Limb (tissue), 2 donors: Measurements from ENCODE around the gene PKD2L1.

Source experiments
- DNase-seq, 2 donors: peaks; one replicate each; pipeline ENCODE4 v3.0.0-alpha.2; 2016; ENCODE audit errors: extremely low spot score in 2 of 2

Gene PKD2L1

DNA sequence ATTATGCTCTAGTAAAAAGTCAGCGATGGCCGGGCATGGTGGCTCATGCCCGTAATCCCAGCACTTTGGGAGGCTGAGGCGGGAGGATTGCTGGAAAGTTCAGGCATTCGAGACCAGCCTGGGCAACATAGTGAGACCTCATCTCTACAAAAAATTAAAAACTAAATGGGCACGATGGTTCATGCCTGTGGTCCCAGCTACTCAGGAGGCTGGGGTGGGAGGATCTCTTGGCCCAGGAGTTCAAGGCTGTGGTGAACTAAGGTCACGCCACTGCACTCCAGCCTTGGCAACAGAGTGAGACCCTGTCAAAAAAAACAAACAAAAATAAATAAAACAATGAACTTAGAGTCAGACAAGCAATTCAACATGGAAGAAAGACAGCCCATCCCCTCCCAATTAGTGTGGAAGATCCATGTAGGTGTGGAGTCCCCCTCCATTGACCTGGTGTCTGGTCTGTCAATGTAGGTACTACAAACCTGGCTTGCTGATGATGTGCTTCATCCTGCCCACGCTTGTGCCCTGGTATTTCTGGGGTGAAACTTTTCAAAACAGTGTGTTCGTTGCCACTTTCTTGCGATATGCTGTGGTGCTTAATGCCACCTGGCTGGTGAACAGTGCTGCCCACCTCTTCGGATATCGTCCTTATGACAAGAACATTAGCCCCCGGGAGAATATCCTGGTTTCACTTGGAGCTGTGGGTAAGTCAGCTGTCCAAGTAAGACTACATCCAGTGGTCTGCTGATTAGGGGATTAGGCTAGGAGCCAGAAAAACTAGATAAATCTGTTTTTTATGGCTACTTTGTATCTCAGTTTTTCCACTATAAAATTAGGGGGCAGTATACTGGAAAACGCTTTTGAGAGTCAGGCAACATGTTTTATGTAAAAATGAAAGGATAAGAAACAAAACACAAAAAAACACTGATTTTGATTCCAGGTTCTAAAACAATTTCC is 26.3 kb upstream of the PKD2L1 start:
- DNase-seq = no peak

DNA sequence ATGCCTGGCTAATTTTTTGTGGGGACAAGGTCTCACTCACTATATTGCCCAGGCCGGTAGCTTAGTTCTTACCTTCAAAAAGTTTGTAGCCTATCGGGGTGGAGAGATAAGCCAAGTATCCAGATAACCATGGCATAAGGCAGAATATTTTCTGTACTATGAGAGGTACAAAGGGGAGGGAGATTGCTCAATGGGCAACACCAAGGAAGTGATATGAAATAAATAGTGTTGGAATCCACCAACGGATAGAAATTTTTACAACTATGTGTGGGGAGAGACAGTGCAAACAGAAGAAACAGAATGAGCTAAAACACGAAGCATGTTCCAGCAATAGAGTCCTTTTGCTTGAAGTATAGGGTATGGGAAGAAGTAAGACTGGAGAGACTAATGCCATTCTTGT is 25.1 kb upstream of the PKD2L1 start:
- DNase-seq = no peak

DNA sequence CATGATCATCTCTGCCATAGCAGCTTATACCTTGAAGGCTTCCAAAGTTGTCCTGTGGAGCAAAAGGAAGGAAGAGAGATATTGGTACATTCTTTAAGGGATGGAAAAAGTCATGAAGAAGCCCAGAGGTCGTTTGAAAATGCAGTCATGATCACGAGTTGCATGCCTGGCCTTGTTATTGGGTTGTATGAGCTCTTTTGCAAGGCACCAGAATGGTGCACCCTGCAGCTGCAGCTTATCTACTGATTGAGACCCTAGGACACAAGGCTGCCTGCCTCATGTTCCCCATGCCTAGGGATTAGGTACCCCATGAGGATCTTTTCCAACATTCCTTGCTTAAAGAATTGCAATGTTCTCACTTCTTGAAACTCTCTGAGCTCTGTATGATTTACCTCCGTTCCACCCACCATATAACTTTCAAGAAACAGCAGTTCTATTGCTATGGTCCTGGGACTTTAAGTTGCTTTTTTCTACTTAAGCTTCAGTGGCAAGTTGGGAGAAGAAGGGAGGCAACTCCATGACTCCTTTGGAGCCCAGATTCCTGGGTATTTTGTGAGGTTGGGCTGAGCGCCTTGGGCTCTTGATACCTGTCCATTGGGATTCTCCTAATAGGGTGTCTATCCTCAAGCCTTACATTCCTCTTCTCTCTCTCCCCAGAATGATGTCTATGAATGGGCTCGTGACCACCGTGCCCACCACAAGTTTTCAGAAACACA is 23.9 kb upstream of the PKD2L1 start:
- DNase-seq = no peak

DNA sequence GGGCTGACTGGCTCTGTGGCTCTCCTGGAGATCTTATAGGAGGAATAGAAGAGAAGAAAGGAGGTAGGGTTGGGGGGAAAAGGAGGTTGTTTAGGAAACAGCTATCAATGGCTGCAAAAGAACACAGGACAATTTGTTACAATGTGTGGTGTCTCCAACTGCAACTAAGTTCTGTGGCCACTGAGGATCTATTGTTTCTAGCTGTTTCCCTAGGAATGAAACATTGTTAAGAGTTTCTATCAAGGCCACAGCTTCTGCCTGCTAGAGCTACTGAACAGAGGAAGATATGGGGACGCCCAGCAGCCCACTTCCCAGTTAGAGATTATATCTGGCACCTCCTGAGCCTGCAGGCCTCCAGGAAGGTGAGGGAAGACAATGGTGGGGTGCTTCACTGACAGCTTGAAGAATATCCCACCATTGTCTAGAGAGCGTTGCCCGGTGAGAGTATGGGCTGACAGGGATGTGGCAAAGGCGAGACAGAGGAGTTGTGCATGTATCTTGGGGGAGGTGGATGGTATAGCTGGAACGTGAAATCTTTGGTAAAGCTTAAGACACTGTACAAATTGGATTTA is 21.0 kb upstream of the PKD2L1 start:
- no peak for DNase-seq

DNA sequence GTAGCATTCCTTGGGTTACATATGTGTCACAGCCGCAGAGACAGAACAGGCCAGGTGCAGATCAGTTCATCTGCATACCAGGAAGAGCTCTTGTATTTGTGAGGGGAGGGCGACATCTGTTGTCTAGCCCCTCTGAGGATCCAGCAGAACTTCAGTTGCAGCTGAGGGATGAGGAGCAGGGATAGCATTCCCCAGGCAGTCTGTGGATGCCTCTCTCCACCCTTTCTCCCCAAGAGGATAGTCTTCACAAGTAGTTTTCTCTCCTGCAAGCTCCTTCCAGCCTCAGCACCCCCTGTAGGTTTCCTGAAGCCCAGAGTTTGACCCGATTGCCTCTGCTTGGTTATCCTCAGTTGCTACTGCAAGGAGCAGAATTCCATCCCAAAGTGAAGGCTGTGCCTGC is 19.6 kb upstream of the PKD2L1 start:
- no peak for DNase-seq

DNA sequence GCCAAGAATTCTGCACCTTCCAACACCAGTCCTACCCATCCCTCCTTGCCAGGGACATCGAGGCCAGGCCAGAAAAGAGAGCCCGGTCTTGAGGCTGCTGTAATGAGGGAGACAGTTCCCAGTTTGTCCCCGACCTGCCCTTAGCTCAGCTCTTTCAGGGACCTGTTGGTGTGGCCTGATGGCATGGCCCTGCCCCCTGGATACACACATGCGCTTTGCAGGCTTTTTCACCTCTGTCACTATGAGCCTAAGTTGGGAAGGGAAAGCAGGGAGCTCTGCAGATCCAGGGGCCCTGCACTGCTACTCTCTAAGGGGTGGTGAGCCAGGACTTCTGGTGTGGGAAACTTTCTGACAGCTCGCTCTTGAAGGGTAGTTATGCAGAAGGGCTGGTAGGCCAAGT is 19.1 kb upstream of the PKD2L1 start:
- no peak for DNase-seq

DNA sequence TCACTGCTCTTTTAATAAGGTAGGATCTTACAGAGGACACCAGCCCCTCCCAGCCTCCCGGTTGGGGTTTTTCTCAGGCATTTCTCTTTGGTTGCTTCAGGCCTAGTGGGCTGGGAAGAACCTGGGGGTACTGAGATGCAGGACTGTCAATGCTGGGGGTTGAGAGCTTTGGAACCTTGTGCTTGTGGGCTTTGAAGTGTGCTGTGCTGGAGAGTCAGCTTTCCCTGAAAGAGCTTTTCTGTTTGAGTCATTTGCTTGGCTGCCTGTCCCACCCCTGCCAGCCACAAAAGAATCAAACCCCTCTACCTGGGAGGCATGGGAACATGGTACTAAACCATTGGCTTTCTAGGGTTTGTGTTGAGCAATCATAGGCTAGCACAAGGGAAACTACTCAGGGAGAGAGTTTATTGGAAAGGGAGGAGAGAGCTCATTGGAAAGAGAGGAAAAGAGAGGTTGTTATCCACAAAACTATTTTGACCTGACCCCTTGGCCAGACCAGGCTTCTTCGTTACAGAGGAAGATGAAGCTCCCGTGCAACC is 18.4 kb upstream of the PKD2L1 start:
- no peak for DNase-seq

DNA sequence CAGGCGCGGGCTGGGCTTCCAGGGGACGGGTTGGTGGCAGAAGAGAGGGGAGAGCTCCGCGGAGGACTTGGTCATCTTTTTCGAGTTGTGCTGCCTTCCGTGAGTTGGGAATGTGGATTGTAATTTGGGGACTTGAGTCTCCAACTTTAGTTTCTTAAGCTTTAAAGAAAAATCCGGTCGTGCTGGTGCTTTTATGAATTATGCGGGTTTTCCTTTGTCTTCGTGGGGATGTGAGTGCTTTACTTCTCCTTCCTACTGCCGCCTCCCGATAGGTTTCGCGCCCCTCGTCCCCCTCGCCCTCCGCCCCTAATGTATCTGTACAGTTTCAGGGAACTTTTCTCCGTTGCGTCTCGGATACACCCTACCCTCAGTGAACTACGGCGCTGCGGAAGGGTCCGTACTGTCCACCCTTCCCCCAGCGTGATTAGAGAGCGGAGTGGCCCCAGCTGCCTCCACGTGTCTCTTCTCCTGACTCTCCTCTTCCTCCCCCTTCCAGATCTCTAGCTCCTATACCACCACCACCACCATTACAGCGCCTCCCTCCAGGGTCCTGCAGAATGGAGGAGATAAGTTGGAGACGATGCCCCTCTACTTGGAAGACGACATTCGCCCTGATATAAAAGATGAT is 17.7 kb upstream of the PKD2L1 start:
- peak; percentile 18 to 50 for DNase-seq

DNA sequence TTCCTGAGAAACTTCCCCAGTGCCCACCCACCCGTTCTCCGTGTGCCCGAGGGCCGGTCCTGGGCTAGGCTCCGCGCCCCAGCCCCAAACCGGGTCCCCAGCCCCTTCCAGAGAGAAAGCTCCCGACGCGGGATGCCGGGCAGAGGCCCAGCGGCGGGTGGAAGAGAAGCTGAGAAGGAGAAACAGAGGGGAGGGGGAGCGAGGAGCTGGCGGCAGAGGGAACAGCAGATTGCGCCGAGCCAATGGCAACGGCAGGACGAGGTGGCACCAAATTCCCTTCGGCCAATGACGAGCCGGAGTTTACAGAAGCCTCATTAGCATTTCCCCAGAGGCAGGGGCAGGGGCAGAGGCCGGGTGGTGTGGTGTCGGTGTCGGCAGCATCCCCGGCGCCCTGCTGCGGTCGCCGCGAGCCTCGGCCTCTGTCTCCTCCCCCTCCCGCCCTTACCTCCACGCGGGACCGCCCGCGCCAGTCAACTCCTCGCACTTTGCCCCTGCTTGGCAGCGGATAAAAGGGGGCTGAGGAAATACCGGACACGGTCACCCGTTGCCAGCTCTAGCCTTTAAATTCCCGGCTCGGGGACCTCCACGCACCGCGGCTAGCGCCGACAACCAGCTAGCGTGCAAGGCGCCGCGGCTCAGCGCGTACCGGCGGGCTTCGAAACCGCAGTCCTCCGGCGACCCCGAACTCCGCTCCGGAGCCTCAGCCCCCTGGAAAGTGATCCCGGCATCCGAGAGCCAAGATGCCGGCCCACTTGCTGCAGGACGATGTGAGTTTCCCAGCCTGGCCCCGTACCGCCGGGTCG is 16.9 kb upstream of the PKD2L1 start, which contains the start of gene SCD:
TSS of gene SCD (plus strand) at position 469 of the 803 bp plus-strand sequence. CDS start at position 741, 272 bp downstream.
- DNase-seq = peak; percentile 86 to 89

DNA sequence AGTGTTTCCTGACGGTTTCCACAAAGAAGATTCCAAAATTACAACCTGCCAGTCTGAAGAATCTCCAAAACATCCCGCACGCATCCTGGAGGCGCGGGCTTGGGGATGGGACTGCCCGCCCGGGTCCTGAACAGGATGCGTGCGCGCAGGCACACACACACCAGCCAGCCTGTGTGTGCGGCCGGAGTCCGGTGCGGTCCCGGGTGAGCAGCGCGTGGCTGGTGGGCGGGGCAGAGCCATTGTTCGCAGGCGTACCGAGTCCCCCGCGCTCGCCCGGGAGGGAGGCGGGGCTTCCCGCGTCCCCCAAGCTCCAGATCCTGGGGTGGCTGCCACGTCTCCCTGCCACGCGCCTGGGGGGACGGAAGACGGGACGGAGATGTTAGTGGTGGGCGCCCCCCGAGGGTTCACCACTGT is 16.3 kb upstream of the PKD2L1 start:
- DNase-seq = peak; percentile 40 to 88

DNA sequence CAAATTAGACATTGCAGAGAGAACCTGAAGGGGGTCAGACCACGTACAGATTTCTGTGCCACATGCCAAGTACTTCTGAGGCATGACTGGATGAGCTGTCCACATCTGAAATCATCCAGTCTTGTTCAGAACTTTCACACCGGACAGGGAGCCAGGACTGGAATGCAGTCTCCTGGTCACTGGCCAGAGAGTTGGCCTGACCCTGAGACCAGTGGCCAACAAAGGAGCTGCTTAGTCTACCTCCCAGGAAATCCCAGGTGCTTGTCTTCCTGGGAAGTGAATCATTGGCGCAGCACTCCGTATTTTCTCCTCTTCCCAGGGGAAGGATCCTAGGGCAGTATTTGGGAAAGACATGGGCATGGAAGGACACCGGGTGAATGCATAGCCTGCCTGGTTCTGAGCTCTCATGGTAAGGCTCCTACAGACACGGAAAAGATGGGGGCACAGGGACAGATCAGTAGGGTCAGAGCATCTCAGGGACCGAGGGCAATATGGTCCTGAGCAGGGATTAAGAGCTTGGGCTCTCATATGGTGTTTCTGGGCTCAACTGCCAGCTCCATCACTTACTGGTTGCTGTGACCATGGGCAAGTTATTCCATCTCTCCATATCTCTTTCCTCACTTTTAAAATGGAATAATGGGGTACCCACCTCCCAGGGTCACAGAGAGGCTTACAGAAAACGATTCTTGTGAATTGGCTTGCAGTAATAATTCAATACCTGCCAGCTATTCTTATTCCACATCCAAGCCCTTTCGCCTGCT is 15.7 kb upstream of the PKD2L1 start:
- no peak for DNase-seq

DNA sequence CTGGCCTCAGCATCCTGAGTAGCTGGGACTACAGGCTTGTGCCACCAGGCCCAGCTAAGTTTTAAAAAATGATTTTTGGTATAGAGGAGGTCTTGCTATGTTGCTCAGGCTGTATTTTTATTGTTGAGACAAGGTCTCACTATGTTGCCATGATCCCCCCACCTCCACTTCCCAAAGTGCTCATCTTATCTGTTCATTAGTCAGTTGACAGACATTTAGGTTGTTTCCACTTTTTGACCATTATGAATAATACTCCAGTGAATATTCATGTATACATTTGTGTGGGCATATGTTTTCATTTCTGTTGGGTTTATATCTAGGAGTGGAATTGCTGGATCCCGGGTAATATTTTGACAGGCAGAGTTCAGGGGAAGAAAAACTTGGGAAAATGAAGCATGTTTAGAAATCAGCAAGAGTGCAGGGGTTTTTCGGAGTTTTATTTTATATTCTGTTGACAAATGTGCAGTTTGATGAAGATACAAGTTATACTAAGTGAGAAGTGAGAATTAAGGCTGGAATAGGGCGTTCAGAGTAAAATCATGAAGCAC is 14.3 kb upstream of the PKD2L1 start:
- no peak for DNase-seq

DNA sequence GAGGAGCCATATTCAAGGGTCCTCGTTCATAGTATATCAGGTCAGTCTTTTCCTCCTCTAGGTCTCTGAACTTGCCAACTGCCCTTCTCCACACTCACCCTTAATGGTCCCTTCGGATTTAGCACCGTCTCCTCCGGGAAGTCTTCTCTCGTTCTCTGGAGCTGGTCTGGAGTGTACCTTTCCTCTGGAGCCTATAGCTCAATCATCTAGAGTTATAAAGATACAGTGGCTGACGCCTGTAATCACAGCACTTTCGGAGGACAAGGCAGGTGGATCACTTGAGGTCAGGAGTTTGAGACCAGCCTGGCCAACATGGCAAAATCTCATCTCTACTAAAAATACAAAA is 12.6 kb upstream of the PKD2L1 start:
- no peak for DNase-seq

DNA sequence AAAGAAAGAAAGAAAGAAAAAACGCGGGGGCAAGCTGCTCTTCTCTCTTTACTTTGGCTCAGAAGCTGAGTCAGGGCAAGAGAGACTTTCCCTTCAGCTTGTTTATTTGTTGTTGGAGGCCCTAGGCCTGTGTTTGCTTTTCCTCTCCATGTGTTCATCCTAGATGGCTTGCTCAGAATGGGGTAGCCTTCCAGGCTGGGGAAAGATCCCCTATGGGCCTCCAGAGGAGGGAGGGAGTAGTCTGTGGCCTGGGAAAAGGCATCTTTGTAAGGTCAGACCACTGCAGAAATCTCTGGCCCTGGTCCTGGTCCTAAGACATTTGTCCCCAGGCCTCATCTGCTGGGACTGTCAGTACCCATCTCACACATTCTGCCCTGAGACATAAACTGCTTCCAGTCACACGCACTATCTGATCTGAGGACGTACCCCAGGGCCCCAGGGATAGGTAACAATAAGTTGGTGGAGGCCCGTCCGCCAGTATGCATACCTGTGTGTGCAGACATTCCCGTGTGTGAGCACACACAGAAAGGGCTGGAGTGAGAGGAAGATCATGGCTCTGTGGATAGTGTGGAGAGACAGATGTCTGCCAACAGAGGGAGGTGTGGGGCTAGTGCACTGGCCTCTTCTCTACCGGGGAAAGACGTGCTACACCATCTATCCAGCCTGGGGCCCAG is 12.1 kb upstream of the PKD2L1 start:
- DNase-seq = peak in 1 of 2 donors; percentile 39

DNA sequence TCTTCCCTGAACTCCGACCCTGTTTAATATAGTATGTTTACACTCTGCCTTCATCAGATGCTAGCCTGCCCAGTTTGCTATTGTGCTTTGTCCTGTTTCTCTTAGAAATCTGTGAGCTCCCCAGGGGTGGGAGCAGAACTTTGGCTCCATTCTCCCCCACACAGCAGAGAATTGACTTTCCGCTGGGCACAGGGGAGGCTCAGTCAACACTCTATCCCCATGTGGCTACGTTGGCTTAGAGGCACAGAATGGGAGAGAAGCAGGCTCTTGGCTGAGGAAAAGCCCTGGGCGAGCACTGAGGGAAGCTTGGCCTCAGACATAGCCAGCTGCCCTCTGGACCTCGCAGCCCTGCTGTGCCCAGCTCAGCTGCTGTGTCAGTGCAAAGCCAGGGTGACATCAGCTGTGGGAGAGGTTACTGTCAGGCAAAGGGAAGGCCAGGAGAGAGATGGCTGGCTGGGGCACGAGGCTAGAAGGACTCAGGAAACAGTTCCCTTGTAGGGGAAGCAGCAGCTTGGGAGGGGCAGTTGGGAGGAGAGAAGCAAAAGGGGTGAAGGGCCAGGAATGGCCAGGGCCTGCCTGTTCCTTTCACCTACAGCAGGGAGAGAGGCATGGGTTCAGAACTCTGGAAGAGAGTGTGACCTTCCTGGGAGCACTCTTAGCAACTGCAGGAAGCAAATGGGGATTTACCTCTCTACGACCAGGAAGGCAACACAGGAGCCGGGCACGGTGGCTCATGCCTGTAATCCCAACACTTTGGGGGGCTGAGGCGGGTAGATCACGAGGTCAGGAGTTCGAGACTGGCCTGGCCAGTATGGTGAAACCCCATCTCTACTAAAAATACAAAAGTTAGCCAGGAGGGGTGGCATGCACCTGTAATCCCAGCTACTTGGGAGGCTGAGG is 11.2 kb upstream of the PKD2L1 start:
- peak in 1 of 2 donors; percentile 37 for DNase-seq

DNA sequence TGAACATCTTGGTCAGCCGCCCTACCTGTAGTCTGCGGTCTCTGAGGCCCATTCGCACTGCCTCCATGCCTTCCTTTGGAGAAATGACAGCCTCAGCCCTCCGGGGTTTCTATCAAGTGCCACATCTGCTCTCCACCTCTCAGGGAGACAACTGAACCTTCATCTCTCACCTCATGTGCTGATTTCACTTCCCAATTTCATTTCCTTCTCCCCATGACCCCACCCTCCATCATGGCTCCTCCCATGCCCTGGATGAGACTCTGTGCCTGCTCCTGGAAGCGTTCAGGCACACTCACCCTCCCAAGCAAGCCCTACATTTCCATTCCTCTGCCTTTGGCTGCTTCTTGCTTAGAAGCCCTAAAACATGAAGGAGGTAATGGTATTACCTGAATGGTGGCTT is 9.2 kb upstream of the PKD2L1 start:
- no peak for DNase-seq

DNA sequence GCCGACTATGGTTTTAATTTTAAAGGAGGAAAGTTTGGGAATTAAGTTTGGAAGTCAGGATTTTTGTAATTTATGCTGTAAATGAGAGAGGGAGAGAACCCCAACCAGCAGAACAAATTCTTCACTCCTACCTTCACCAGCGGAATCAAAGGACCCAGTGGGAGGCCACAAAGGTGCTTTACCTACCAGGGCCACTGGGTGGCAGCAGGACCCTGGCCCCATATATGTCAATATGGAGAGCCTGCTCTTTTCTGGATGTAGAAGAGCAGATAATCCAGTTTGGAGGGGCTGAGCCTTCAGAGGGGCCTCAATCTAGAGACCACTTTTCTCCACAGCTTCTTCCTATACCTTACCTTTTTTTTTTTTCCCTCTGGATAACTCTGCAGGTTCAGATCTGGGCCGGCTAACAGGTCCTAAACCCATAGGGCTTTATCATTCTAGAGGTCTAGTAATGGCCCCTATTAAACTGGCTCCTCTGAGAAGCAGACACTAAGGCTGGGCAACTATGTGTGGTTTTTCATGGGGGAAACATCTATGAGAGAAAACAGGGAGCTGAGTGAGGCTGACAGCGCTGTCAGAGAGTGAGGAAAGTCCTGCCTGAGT is 8.5 kb upstream of the PKD2L1 start:
- peak; percentile 69 to 86 for DNase-seq

DNA sequence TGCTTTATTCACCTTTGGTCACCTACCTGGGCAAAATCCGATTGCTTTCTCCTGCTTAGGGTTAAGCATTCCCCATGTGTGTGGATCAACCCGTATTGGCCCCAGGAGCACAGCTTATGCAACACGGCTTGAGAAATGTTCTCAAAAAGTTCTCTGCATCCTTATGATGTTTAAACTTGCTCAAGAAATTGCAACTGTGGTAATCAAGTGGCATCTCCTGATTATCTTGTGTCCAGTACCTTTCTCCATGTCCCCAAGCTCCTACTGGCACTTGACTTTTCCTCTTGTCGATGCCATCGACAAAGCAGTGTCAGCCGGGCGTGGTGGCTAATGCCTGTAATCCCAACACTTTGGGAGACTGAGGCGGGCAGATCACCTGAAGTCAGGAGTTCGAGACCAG is 4.7 kb upstream of the PKD2L1 start:
- DNase-seq = no peak
